GM23338 (cell line): Measurements from ENCODE around the gene CRYBG2. TPM values are rescaled to one million over a fixed set of nuclear protein-coding genes. Genes with fewer than 3 reads are reported as not detected.

Source experiments
- ATAC-seq: fragments of 200-7000 bp; cut with Tn5 transposase; 3 replicates; pipeline ENCODE4 v1.9.1; 2020
- DNase-seq: peaks from one replicate; pipeline ENCODE4 v3.0.0-alpha.2; 2015; ENCODE audit warnings: low spot score
- H2AFZ ChIP-seq: fragments of 200-600 bp; sonication (generic); 2 replicates; pipeline ENCODE4 v1.8.0; 2016; ENCODE audit warnings: antibody characterized with exemption, mild to moderate bottlenecking, moderate library complexity
- H3F3A ChIP-seq: fragments of 200-600 bp; sonication (generic); replicated peaks from 2 replicates; pipeline ENCODE4 v1.8.0; 2017; ENCODE audit warnings: antibody characterized with exemption, mixed run types, low read depth
- H3K27ac ChIP-seq: fragments of 200-600 bp; sonication (generic); 2 replicates; pipeline ENCODE4 v1.6.1; 2016; ENCODE audit warnings: low read depth
- H3K27me3 ChIP-seq: fragments of 200-600 bp; sonication (generic); 2 replicates; pipeline ENCODE4 v1.8.0; 2016; ENCODE audit warnings: mild to moderate bottlenecking, mixed run types, moderate library complexity; ENCODE audit not compliant: insufficient read depth
- H3K36me3 ChIP-seq: fragments of 200-600 bp; sonication (generic); 2 replicates; pipeline ENCODE4 v1.8.0; 2016; ENCODE audit warnings: mild to moderate bottlenecking; ENCODE audit not compliant: insufficient read depth
- H3K4me1 ChIP-seq: fragments of 200-600 bp; sonication (generic); 2 replicates; pipeline ENCODE4 v1.8.0; 2016; ENCODE audit warnings: mild to moderate bottlenecking, moderate library complexity; ENCODE audit not compliant: insufficient read depth
- H3K4me2 ChIP-seq: fragments of 200-600 bp; sonication (generic); 2 replicates; pipeline ENCODE4 v1.7.1; 2017; ENCODE audit warnings: mixed run types
- H3K4me3 ChIP-seq: fragments of 200-600 bp; sonication (generic); 2 replicates; pipeline ENCODE4 v1.6.1; 2016; ENCODE audit warnings: mixed run types
- H3K79me2 ChIP-seq: fragments of 200-600 bp; sonication (generic); replicated peaks from 2 replicates; pipeline ENCODE4 v1.8.0; 2017; ENCODE audit warnings: mild to moderate bottlenecking; ENCODE audit not compliant: insufficient read depth
- H3K9me2 ChIP-seq: fragments of 200-600 bp; sonication (generic); 2 replicates; pipeline ENCODE4 v1.8.0; 2017; ENCODE audit not compliant: insufficient read depth
- H4K20me1 ChIP-seq: fragments of 200-600 bp; sonication (generic); replicated peaks from 2 replicates; pipeline ENCODE4 v1.8.0; 2017; ENCODE audit warnings: mild to moderate bottlenecking; ENCODE audit not compliant: insufficient read depth
- H3K27ac Mint-ChIP-seq: 2 replicates; pipeline ENCODE4 v1.8.0; 2020; ENCODE audit warnings: inconsistent platforms, mild to moderate bottlenecking, moderate library complexity, mixed read lengths
- H3K27me3 Mint-ChIP-seq: 3 replicates; pipeline ENCODE4 v1.8.0; 2022; ENCODE audit warnings: low read depth, mild to moderate bottlenecking, moderate library complexity, mixed read lengths, inconsistent platforms; ENCODE audit not compliant: insufficient read depth, poor library complexity
- H3K36me3 Mint-ChIP-seq: 3 replicates; pipeline ENCODE4 v1.8.0; 2021; ENCODE audit warnings: low read depth, mild to moderate bottlenecking, inconsistent platforms, moderate library complexity, mixed read lengths
- H3K4me1 Mint-ChIP-seq: 3 replicates; pipeline ENCODE4 v1.8.0; 2020; ENCODE audit warnings: mild to moderate bottlenecking, inconsistent platforms, mixed read lengths
- H3K4me3 Mint-ChIP-seq: 3 replicates; pipeline ENCODE4 v1.8.0; 2021; ENCODE audit warnings: moderate library complexity, mild to moderate bottlenecking, inconsistent platforms, mixed read lengths
- H3K9me3 Mint-ChIP-seq: 3 replicates; pipeline ENCODE4 v1.8.0; 2020; ENCODE audit warnings: moderate library complexity, mild to moderate bottlenecking, inconsistent platforms, mixed read lengths
- CREB1 ChIP-seq: fragments of 250-450 bp; sonication (Bioruptor Pico); IDR thresholded peaks from 2 replicates; pipeline ENCODE4 v1.5.0; 2020; ENCODE audit warnings: low read depth, mild to moderate bottlenecking, moderate library complexity
- CTCF ChIP-seq, 2 experiments: fragments of 200-600 bp in 1 of 2; sonication (generic) in 1 of 2; conservative IDR thresholded peaks; 2 replicates each; pipeline versions ENCODE4 v1.5.1 to v1.6.1; 2016 to 2017; ENCODE audit warnings: antibody characterized with exemption in 2 of 2, low read depth in 2 of 2, mild to moderate bottlenecking in 2 of 2, moderate library complexity in 1 of 2
- ETS1 ChIP-seq: IDR thresholded peaks from 2 replicates; pipeline ENCODE4 v1.6.1; 2016; ENCODE audit warnings: antibody characterized with exemption
- EZH2 ChIP-seq: fragments of 200-600 bp; sonication (generic); IDR thresholded peaks from one replicate; pipeline ENCODE4 v1.8.0; 2017; ENCODE audit warnings: antibody characterized with exemption, mild to moderate bottlenecking, low read depth; ENCODE audit not compliant: unreplicated experiment
- EZH2phosphoT487 ChIP-seq: fragments of 200-600 bp; sonication (generic); IDR thresholded peaks from one replicate; pipeline ENCODE4 v1.8.1; 2018; ENCODE audit warnings: antibody characterized with exemption; ENCODE audit not compliant: unreplicated experiment
- JUNB ChIP-seq: IDR thresholded peaks from one replicate; pipeline ENCODE4 v1.6.1; 2016; ENCODE audit warnings: antibody characterized with exemption; ENCODE audit not compliant: unreplicated experiment
- NANOG ChIP-seq: IDR thresholded peaks from 2 replicates; pipeline ENCODE4 v1.6.1; 2016; ENCODE audit warnings: antibody characterized with exemption, borderline replicate concordance
- POLR2AphosphoS5 ChIP-seq: IDR thresholded peaks from 2 replicates; pipeline ENCODE4 v1.6.1; 2016; ENCODE audit warnings: antibody characterized with exemption, low read depth
- REST ChIP-seq: IDR thresholded peaks from one replicate; pipeline ENCODE4 v1.6.1; 2018; ENCODE audit warnings: antibody characterized with exemption; ENCODE audit not compliant: unreplicated experiment
- STAT1 ChIP-seq: IDR thresholded peaks from one replicate; pipeline ENCODE4 v1.6.1; 2016; ENCODE audit warnings: antibody characterized with exemption; ENCODE audit not compliant: unreplicated experiment
- ZNF114 ChIP-seq: fragments of 250-450 bp; sonication (Bioruptor Pico); IDR thresholded peaks from 2 replicates; pipeline ENCODE4 v1.5.0; 2020; ENCODE audit warnings: mild to moderate bottlenecking, moderate library complexity
- ZNF331 ChIP-seq: fragments of 250-450 bp; sonication (Bioruptor Pico); IDR thresholded peaks from 2 replicates; pipeline ENCODE4 v1.5.0; 2020; ENCODE audit warnings: low read depth, mild to moderate bottlenecking, moderate library complexity
- ZNF462 ChIP-seq: fragments of 250-450 bp; sonication (Bioruptor Pico); IDR thresholded peaks from 2 replicates; pipeline ENCODE4 v1.5.0; 2020; ENCODE audit warnings: mild to moderate bottlenecking, moderate library complexity
- polyA plus RNA-seq: library from polyadenylated mRNA; unstranded; fragments of >200 nt; fragmentation: Nextera tagmentation; extraction: Ambion mirVana; gene quantifications from 2 replicates; pipeline ENCODE4 v1.2.1, GENCODE V29; 2016
- total RNA-seq: library from RNA; depleted of rRNA; stranded (reverse); fragments of >200 nt; shearing (Covaris generic); gene quantifications from 2 replicates; pipeline ENCODE4 v1.2.3, GENCODE V29; 2014

CRYBG2 gene
- total and polyA plus RNA-seq, 2 experiments from 2014 or later, result 17.6 to 18.4 TPM

- Histone ChIP-seq H3K79me2 (no peaks in the 10 kb centered on the region), H4K20me1 (no peaks in the 10 kb centered on the region; the same call in 1 of the 2 replicates), H2AFZ (peak within 1 kb of the TSS; percentile 43; the same call in 1 of the 2 replicates), H3K27ac (peak within 1 kb of the TSS; percentile 78; the same call in 1 of the 2 replicates), H3K4me3 (peak within 1 kb of the TSS; percentile 85), H3F3A (peaks cover 27% of the 10 kb centered on the region), H3K4me1 (peaks cover 15% of the 10 kb centered on the region), H3K4me2 (peak within 1 kb of the TSS; percentile 92), H3K9me2 (no peaks in the 10 kb centered on the region), H3K36me3 (peaks cover 21% of the 10 kb centered on the region), H3K27me3 (no peaks in the 10 kb centered on the region)
- H3K9me3 Mint-ChIP-seq, result no peaks in the 10 kb centered on the region; the same call in 2 of the 3 replicates
- H3K4me3 Mint-ChIP-seq, result peak within 1 kb of the TSS; percentile 88
- peak; percentile 67 for ATAC-seq
- peaks cover 44% of the 10 kb centered on the region for H3K36me3 Mint-ChIP-seq
- TF ChIP-seq CREB1 (CRISPR knock-in tag) (peak; percentile 52; the same call in 1 of the 2 replicates), ZNF462 (CRISPR knock-in tag) (no peak), STAT1 (no peak), POLR2AphosphoS5 (peak; percentile 89), EZH2phosphoT487 (no peak), ZNF114 (CRISPR knock-in tag) (no peak), ZNF331 (CRISPR knock-in tag) (no peak), ETS1 (no peak), JUNB (no peak), NANOG (no peak), EZH2 (no peak), REST (peak; percentile 29), CTCF (conservative IDR thresholded peaks at IDR 0.05; ENCODE audit: low read depth in 2 of 2) (peak; percentile 69 to 77)
- H3K27me3 Mint-ChIP-seq, result peaks cover 24% of the 10 kb centered on the region
- DNase-seq, result peak; percentile 86
- H3K4me1 Mint-ChIP-seq, result peaks cover 45% of the 10 kb centered on the region
- peak within 1 kb of the TSS; percentile 96 for H3K27ac Mint-ChIP-seq
These were observed 74.2 kb downstream of the CRYBG2 start, which contains the start of gene SH3BGRL3 for GRCh38 chr1:26279456-26280332. SH3BGRL3 (plus strand) TSS chr1:26280086; CDS start chr1:26280156, 70 bp downstream.
